Heart right ventricle (tissue), 16 donors: Measurements from ENCODE around the gene PLCB1. TPM values are rescaled to one million over a fixed set of nuclear protein-coding genes. Genes with fewer than 3 reads are reported as not detected.

Source experiments
- ATAC-seq, 8 donors: fragments of 200-7000 bp; cut with Tn5 transposase; one replicate each; pipeline ENCODE4 v1.9.1; 2020; ENCODE audit warnings: mild to moderate bottlenecking in 8 of 8, moderate library complexity in 8 of 8, moderate number of reproducible peaks in 1 of 8
- DNase-seq, 2 donors: peaks; one replicate each; pipeline ENCODE4 v3.0.0-alpha.2; 2020
- H3K27ac ChIP-seq, 10 donors: fragments of 200-600 bp; sonication (generic) in 2 of 10; one replicate each; pipeline versions ENCODE4 v1.5.0 to v1.8.0; 2020 to 2022; ENCODE audit warnings: mild to moderate bottlenecking in 3 of 10
- H3K27me3 ChIP-seq, 7 donors: fragments of 200-600 bp; one replicate each; pipeline ENCODE4 v1.8.0; 2021 to 2022; ENCODE audit warnings: mild to moderate bottlenecking in 2 of 7
- H3K36me3 ChIP-seq, 9 donors: fragments of 200-600 bp; sonication (generic) in 1 of 9; one replicate each; pipeline versions ENCODE4 v1.5.0 to v1.8.0; 2020 to 2022; ENCODE audit warnings: mild to moderate bottlenecking in 2 of 9
- H3K4me1 ChIP-seq, 9 donors: fragments of 200-600 bp; sonication (generic) in 1 of 9; one replicate each; pipeline versions ENCODE4 v1.5.0 to v1.8.0; 2020 to 2022; ENCODE audit warnings: mild to moderate bottlenecking in 4 of 9
- H3K4me3 ChIP-seq, 10 donors: fragments of 200-600 bp; sonication (generic) in 2 of 10; one replicate each; pipeline versions ENCODE4 v1.5.0 to v1.8.0; 2020 to 2022; ENCODE audit warnings: mild to moderate bottlenecking in 7 of 10, moderate library complexity in 2 of 10
- H3K9me3 ChIP-seq, 11 donors: fragments of 200-600 bp in 10 of 11; sonication (generic) in 2 of 11; one replicate each; pipeline versions ENCODE4 v1.5.0 to v1.8.0; 2013 to 2022; ENCODE audit warnings: mild to moderate bottlenecking in 2 of 11, control low read depth in 1 of 11, moderate library complexity in 1 of 11
- WGBS, 2 donors: extraction: QIAGEN DNeasy Blood & Tissue Kit; methylation state at CpG; one replicate each; pipeline ENCODE4 v1.1.7; 2013; ENCODE audit warnings: inconsistent platforms in 1 of 2; 5-methylcytosine and 5-hydroxymethylcytosine counted together
- intact Hi-C, 10 donors: fragments of 100-400 bp; cut with DNase I; formaldehyde crosslinking; loops; one replicate each; pipeline versions ENCODE4 v1.11.1 to v1.14.2; 2022
- polyA plus RNA-seq, 2 donors: library from polyadenylated mRNA; stranded (reverse); fragments of 200-250 nt; gene quantifications; one replicate each; pipeline ENCODE4 v1.2.3, GENCODE V29; 2013
- total RNA-seq, 10 donors: library from RNA; stranded (reverse); fragmentation: NEBNext Ultra II Directional in 3 of 10; extraction: Animal tissue kit (Norgen Biotek cat#: 25700) in 3 of 10; gene quantifications; one replicate each; pipeline versions ENCODE4 v1.2.1 to v1.2.4, GENCODE V29; 2021 to 2023
- TF ChIP-seq, protein P1 (sequence below), 9 donors: fragments of 200-600 bp; sonication (generic) in 2 of 9; IDR thresholded peaks; one replicate each; pipeline versions ENCODE4 v1.5.0 to v1.8.0; 2021 to 2022; ENCODE audit warnings: antibody characterized with exemption in 9 of 9, mild to moderate bottlenecking in 5 of 9, moderate library complexity in 1 of 9
- donor health status: Arrhythmogenic right ventricular cardiomyopathy.
- donor health status: ischemic (EF 13 %, LVEDD 7.1; RV severe dilation, severe dysfunction).
- donor health status: healthy with polysubstance abuse.
- donor health status: DM: no; HTN: yes; CAD: no.
- donor health status: DM: no; HTN: no; CAD: no.
- donor health status: ischemic (EF 25% LVEDD 6.9; RV normal size, moderate dysfunction).
- donor health status: ischemic (EF 25% LVEDD 5.7; RV mildly dilated, moderate dysfunction).
- donor health status: healthy.
- donor health status: DM: yes; HTN: yes; CAD: no.
- donor health status: Ischemic cardiomyopathy.
- donor health status: ischemic (EF 35%, LVEDD 5.7; RV mildly dilated, moderate dysfunction).
- donor health status: nonischemic (EF 11% LVEDD 7.7; RV severe dilation, severe dysfunction).
- donor health status: DM: yes; HTN: yes; CAD: no.
- donor health status: PGD.
- donor health status: ischemic (EF 29% LVEDD 5.4; RV normal size, mild dysfunction).
- donor health status: nonischemic (EF 23%, LVEDD 6.1; RV moderate dilation, normal function).

The PLCB1 gene
- total and polyA plus RNA-seq, 12 donors = 2.2 to 12.7 (median 7.1) TPM

DNA sequence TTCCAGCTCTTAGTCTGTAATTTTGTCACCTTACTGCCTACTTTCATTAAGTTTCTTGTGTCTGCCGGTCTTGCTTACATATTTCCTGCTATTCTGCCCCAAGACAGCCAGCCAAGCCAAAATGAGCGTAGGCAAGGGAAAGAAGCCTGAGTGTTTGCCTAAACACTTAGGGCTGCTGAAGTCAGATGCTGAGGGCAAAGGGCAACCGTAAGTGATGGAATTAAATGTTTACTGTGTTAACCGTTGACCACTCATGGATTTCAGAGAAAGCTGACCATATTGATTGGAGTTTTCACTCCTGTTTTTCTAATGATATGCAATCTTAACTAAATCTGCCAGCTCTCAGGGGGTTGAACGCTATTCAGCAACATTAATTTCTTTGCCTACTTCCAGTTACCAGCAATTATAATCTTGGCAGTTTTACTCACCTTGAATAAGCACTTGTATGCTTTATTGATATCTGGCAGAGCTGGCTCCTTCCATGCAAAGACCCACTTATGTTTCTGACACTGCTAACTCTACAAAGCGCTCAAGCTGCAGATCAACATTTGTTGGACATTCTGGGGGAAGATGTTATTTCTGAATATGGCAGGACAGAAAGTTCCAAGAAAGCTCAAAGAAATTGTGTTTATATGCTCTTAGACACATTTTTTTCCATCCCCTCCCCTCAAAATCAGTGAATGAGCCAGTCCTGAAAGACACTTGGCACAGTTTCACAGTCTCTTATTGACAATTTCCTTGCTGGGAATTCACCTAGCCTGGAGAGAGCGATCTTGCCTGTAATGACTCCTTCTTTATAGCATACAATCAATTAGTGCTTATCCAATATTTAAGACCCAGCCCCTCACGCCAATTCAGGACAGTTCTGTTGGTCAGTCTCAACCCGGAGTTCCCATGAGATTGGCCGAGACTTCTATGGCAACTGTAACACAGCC, 183.8 kb downstream of the PLCB1 start:
- intact Hi-C loops = no loop called here
- H3K4me1 ChIP-seq = peaks cover 0 to 16% (median 0%) of the 10 kb centered on the region in 9 donors
- no peaks in the 10 kb centered on the region for H3K27me3 ChIP-seq
- no peak for ATAC-seq
- H3K27ac ChIP-seq = no peak overlapping the region
- DNase-seq = no peak
- no peaks in the 10 kb centered on the region for H3K36me3 ChIP-seq
- TF ChIP-seq, protein P1, sequence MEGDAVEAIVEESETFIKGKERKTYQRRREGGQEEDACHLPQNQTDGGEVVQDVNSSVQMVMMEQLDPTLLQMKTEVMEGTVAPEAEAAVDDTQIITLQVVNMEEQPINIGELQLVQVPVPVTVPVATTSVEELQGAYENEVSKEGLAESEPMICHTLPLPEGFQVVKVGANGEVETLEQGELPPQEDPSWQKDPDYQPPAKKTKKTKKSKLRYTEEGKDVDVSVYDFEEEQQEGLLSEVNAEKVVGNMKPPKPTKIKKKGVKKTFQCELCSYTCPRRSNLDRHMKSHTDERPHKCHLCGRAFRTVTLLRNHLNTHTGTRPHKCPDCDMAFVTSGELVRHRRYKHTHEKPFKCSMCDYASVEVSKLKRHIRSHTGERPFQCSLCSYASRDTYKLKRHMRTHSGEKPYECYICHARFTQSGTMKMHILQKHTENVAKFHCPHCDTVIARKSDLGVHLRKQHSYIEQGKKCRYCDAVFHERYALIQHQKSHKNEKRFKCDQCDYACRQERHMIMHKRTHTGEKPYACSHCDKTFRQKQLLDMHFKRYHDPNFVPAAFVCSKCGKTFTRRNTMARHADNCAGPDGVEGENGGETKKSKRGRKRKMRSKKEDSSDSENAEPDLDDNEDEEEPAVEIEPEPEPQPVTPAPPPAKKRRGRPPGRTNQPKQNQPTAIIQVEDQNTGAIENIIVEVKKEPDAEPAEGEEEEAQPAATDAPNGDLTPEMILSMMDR (IDR thresholded peaks at IDR 0.05) = no peak
- peaks cover 0 to 7% (median 0%) of the 10 kb centered on the region in 11 donors for H3K9me3 ChIP-seq
- 80 to 86% methylated on average over 10 of the region's 10 CpGs for WGBS, 2 donors
- no peak overlapping the region for H3K4me3 ChIP-seq

GRCh38 chr20:8317448-8317847, 185.4 kb downstream of the PLCB1 start:
- Histone ChIP-seq H3K4me3 (no peak overlapping the region), H3K27me3 (no peaks in the 10 kb centered on the region), H3K4me1 (peaks cover 0 to 26% (median 0%) of the 10 kb centered on the region in 9 donors), H3K9me3 (peaks cover 0 to 7% (median 0%) of the 10 kb centered on the region in 11 donors), H3K36me3 (no peaks in the 10 kb centered on the region), H3K27ac (no peak overlapping the region)
- 76 to 94% methylated on average over 1 of the region's 1 CpG for WGBS, 2 donors
- TF ChIP-seq, protein P1 (IDR thresholded peaks at IDR 0.05) = no peak
- ATAC-seq (no peak), DNase-seq (no peak)
- intact Hi-C loops = no loop called here

- Histone ChIP-seq H3K9me3 (no peaks in the 10 kb centered on the region), H3K27me3 (no peaks in the 10 kb centered on the region), H3K4me3 (no peak overlapping the region), H3K27ac (no peak overlapping the region), H3K36me3 (no peaks in the 10 kb centered on the region), H3K4me1 (peaks cover 0 to 30% (median 0%) of the 10 kb centered on the region in 9 donors)
- ATAC-seq (peak in 1 of 8 donors; percentile 45), DNase-seq (no peak)
- TF ChIP-seq, protein P1 (IDR thresholded peaks at IDR 0.05) = no peak
- intact Hi-C loops = no loop called here
- 87% methylated on average over 3 of the region's 3 CpGs for WGBS, 2 donors
Measured at GRCh38 chr20:8318965-8319625, 187.0 kb downstream of the PLCB1 start.

GRCh38 chr20:8320306-8320705, 188.2 kb downstream of the PLCB1 start:
- H3K9me3 ChIP-seq = no peaks in the 10 kb centered on the region
- TF ChIP-seq, protein P1 (IDR thresholded peaks at IDR 0.05) = no peak

More at GRCh38 chr20:8320306-8320705, 188.2 kb downstream of the PLCB1 start:
- Histone ChIP-seq H3K4me1 (peaks cover 0 to 24% (median 0%) of the 10 kb centered on the region in 9 donors), H3K27ac (no peak overlapping the region), H3K27me3 (no peaks in the 10 kb centered on the region), H3K4me3 (no peak overlapping the region), H3K36me3 (no peaks in the 10 kb centered on the region)
- DNase-seq (no peak), ATAC-seq (no peak)
- WGBS, 2 donors = 83 to 88% methylated on average over 1 of the region's 1 CpG
- intact Hi-C loops = no loop called here
